A673 (cell line): ENCODE data around the gene C1QTNF9.

ENCODE experiments used
- CTCF ChIP-seq: fragments of 300-800, 200-600 bp; sonication (generic); conservative IDR thresholded peaks from 2 replicates; pipeline ENCODE4 v1.5.1; 2017; ENCODE audit warnings: low read depth, mild to moderate bottlenecking, antibody characterized with exemption, low read length, moderate library complexity, mixed read lengths
- EZH2 ChIP-seq: fragments of 200-600 bp; sonication (generic); IDR thresholded peaks from 2 replicates; pipeline ENCODE4 v1.6.1; 2017; ENCODE audit warnings: borderline replicate concordance, low read depth, mild to moderate bottlenecking, mixed read lengths, antibody characterized with exemption, low read length; ENCODE audit not compliant: poor library complexity, severe bottlenecking

GRCh38 chr13:24306632-24307031, 2.7 kb upstream of the C1QTNF9 start:
- TF ChIP-seq EZH2, result no peak
- TF ChIP-seq CTCF, result no peak
